GM12878 (cell line): ENCODE measurements around the gene KCNC1. TPM values are rescaled to one million over a fixed set of nuclear protein-coding genes. Genes with fewer than 3 reads are reported as not detected.

Source experiments
- ATAC-seq: fragments of 200-7000 bp; cut with Tn5 transposase; 3 replicates; pipeline ENCODE4 v1.9.1; 2020; ENCODE audit warnings: mild to moderate bottlenecking, moderate library complexity
- BruUV-seq: library from RNA; stranded (reverse); fragments of 400-500 nt; replicated peaks from 2 replicates; lab custom pipeline; 2021; lab: Mats Ljungman, UMichigan
- CTCF ChIA-PET: fragments of 300-600 bp; sonication (Branson Sonifier 250); formaldehyde crosslinking; extraction: SDS; loops from one replicate; lab custom pipeline; 2021; ENCODE audit warnings: inconsistent platforms; lab: Yijun Ruan, JAX
- POLR2A ChIA-PET: fragments of 350-600 bp; formaldehyde crosslinking; extraction: SDS; loops from one replicate; lab custom pipeline; 2021; ENCODE audit warnings: inconsistent platforms; lab: Charles Lee
- RAD21 ChIA-PET: fragments of 300-600 bp; sonication (Branson Sonifier 250); formaldehyde crosslinking; loops from one replicate; lab custom pipeline; 2023; ENCODE audit warnings: antibody characterized with exemption; ENCODE audit not compliant: unreplicated experiment; lab: Charles Lee
- SMC1A ChIA-PET: fragments of 300-600 bp; sonication (Branson Sonifier 250); formaldehyde crosslinking; loops from one replicate; lab custom pipeline; 2023; ENCODE audit not compliant: unreplicated experiment, uncharacterized antibody; lab: Charles Lee
- DNase-seq: peaks from one replicate; pipeline ENCODE4 v3.0.0-alpha.2; 2011; ENCODE audit warnings: low read depth, low spot score
- FAIRE-seq: peaks from 3 replicates; lab custom pipeline; 2011; peaks lifted over from hg19 to GRCh38; lab: Jason Lieb, UNC
- H2AFZ ChIP-seq: 2 replicates; pipeline ENCODE4 v1.6.0; 2011; ENCODE audit warnings: low read depth, low read length, control low read depth; ENCODE audit not compliant: control insufficient read depth
- H3K27ac ChIP-seq: 2 replicates; pipeline ENCODE4 v1.5.1; 2011; ENCODE audit warnings: control low read depth; ENCODE audit not compliant: control insufficient read depth, insufficient read depth
- H3K27me3 ChIP-seq, 2 experiments: replicated peaks in 1 of 2; 2 replicates each; pipeline versions ENCODE4 v1.6.0 to v1.6.1; 2011; ENCODE audit warnings: low read length in 1 of 2; ENCODE audit not compliant: control insufficient read depth in 2 of 2, insufficient read depth in 2 of 2
- H3K36me3 ChIP-seq, 2 experiments: 2 replicates each; pipeline ENCODE4 v1.5.1; 2011; ENCODE audit warnings: low read length in 1 of 2; ENCODE audit not compliant: control insufficient read depth in 2 of 2, insufficient read depth in 2 of 2
- H3K4me1 ChIP-seq: 2 replicates; pipeline ENCODE4 v1.6.1; 2011; ENCODE audit warnings: mild to moderate bottlenecking, low read length, moderate library complexity, mixed read lengths; ENCODE audit not compliant: control insufficient read depth, insufficient read depth
- H3K4me2 ChIP-seq: 2 replicates; pipeline ENCODE4 v1.6.0; 2011; ENCODE audit warnings: control low read depth; ENCODE audit not compliant: control insufficient read depth, insufficient read depth
- H3K4me3 ChIP-seq: fragments of 200-600 bp; sonication (generic); 2 replicates; pipeline ENCODE4 v1.5.1; 2016
- H3K79me2 ChIP-seq: 2 replicates; pipeline ENCODE4 v1.6.0; 2011; ENCODE audit warnings: low read length; ENCODE audit not compliant: control insufficient read depth, insufficient read depth
- H3K9ac ChIP-seq: 2 replicates; pipeline ENCODE4 v1.8.0; 2011; ENCODE audit warnings: low read length, control low read depth, mixed read lengths; ENCODE audit not compliant: control insufficient read depth, insufficient read depth
- H3K9me3 ChIP-seq: replicated peaks from 3 replicates; pipeline ENCODE4 v1.5.1; 2011; ENCODE audit warnings: mild to moderate bottlenecking, low read length; ENCODE audit not compliant: control insufficient read depth, insufficient read depth
- H4K20me1 ChIP-seq: 2 replicates; pipeline ENCODE4 v1.6.0; 2011; ENCODE audit not compliant: control insufficient read depth, insufficient read depth
- CTCF ChIP-seq, 3 experiments: IDR thresholded peaks in 2 of 3; conservative IDR thresholded peaks in 1 of 3; 2 replicates each; pipeline ENCODE4 v1.5.1; 2011; ENCODE audit warnings: low read depth in 3 of 3, low read length in 3 of 3, mild to moderate bottlenecking in 3 of 3, control low read depth in 2 of 3, moderate library complexity in 2 of 3, inconsistent platforms in 1 of 3, mixed read lengths in 1 of 3; ENCODE audit not compliant: control insufficient read depth in 2 of 3, insufficient read depth in 1 of 3; ENCODE audit errors: extremely low read depth in 1 of 3
- EED ChIP-seq: sonication (generic); IDR thresholded peaks from 2 replicates; pipeline ENCODE4 v1.6.1; 2016; ENCODE audit warnings: antibody characterized with exemption, low read depth
- EP300 ChIP-seq, 2 experiments: fragments of 150-350 bp in 1 of 2; IDR thresholded peaks; 2 replicates each; pipeline ENCODE4 v1.6.1; 2011 to 2012; ENCODE audit warnings: low read depth in 2 of 2, low read length in 2 of 2, borderline replicate concordance in 1 of 2, improper control_type of control experiment in 1 of 2, inconsistent platforms in 1 of 2; ENCODE audit not compliant: control insufficient read depth in 1 of 2
- EZH2 ChIP-seq: IDR thresholded peaks from 2 replicates; pipeline ENCODE4 v1.6.1; 2012; ENCODE audit warnings: low read depth, mild to moderate bottlenecking, control low read depth, inconsistent platforms, low read length, borderline replicate concordance; ENCODE audit not compliant: control insufficient read depth
- IRF4 ChIP-seq: IDR thresholded peaks from 2 replicates; pipeline ENCODE4 v1.6.1; 2011; ENCODE audit warnings: low read depth, low read length
- JUNB ChIP-seq: IDR thresholded peaks from 2 replicates; pipeline ENCODE4 v1.6.1; 2016; ENCODE audit warnings: antibody characterized with exemption, mild to moderate bottlenecking
- MAX ChIP-seq: IDR thresholded peaks from 2 replicates; pipeline ENCODE4 v1.6.1; 2012; ENCODE audit warnings: low read depth, low read length, improper control_type of control experiment
- RAD21 ChIP-seq: IDR thresholded peaks from 2 replicates; pipeline ENCODE4 v1.6.1; 2011; ENCODE audit warnings: mild to moderate bottlenecking, low read depth, low read length, moderate library complexity; ENCODE audit not compliant: insufficient read depth
- RB1 ChIP-seq: fragments of 450-650 bp; formaldehyde crosslinking; IDR thresholded peaks from 2 replicates; pipeline ENCODE4 v1.6.1; 2017; ENCODE audit warnings: mild to moderate bottlenecking, borderline replicate concordance
- SMC3 ChIP-seq: IDR thresholded peaks from 2 replicates; pipeline ENCODE4 v1.6.1; 2011; ENCODE audit warnings: low read length, improper control_type of control experiment, borderline replicate concordance
- ZBED1 ChIP-seq: IDR thresholded peaks from 2 replicates; pipeline ENCODE4 v1.6.1; 2016; ENCODE audit warnings: borderline replicate concordance
- WGBS: methylation state at CpG from one replicate; pipeline ENCODE4 v1.1.6; 2016; ENCODE audit warnings: low lambda C conversion rate; ENCODE audit not compliant: insufficient replicate concordance, insufficient coverage; ENCODE audit errors: missing lambda C conversion rate; 5-methylcytosine and 5-hydroxymethylcytosine counted together
- in situ Hi-C: fragments of 300-500 bp; cut with MboI; formaldehyde crosslinking; loops from 9 replicates; pipeline ENCODE4 v1.14.3; 2018; ENCODE audit warnings: mixed read lengths
- intact Hi-C: fragments of 100-400 bp; cut with micrococcal nuclease; formaldehyde crosslinking; loops from one replicate; pipeline ENCODE4 v1.14.2; 2022; ENCODE audit not compliant: unreplicated experiment
- polyA plus RNA-seq, 11 experiments: library from polyadenylated mRNA; depleted of rRNA in 4 of 11; unstranded in 6 of 11; stranded (reverse) in 5 of 11; fragments of >200 nt; fragmentation: Nextera tagmentation in 4 of 11; fragmentation: Illumina TruSeq in 1 of 11; extraction: Ambion mirVana in 4 of 11; extraction: Trizol in 1 of 11; gene quantifications; 1 replicate in 1 of 11; 2 replicates in 10 of 11; pipeline versions ENCODE4 v1.2.1 to v1.2.3, GENCODE V29; 2011 to 2016; ENCODE audit warnings: inconsistent platforms in 2 of 11, missing spikeins in 2 of 11, low read depth in 1 of 11
- total RNA-seq, 4 experiments: library from RNA; depleted of rRNA in 3 of 4; stranded (reverse); fragments of >200 nt in 3 of 4; fragmentation: Illumina TruSeq in 1 of 4; extraction: Trizol in 1 of 4; gene quantifications; 2 replicates each; pipeline versions ENCODE4 v1.2.1 to v1.2.3, GENCODE V29; 2013 to 2021
- TF ChIP-seq, protein P1 (sequence below): fragments of 450-650 bp; IDR thresholded peaks from 2 replicates; pipeline ENCODE4 v1.6.1; 2017; ENCODE audit warnings: mild to moderate bottlenecking
- TF ChIP-seq, protein P2 (sequence below): fragments of 450-650 bp; formaldehyde crosslinking; IDR thresholded peaks from 2 replicates; pipeline ENCODE4 v1.5.0; 2022; ENCODE audit warnings: mild to moderate bottlenecking, missing genetic modification characterization

Gene KCNC1
- total and polyA plus RNA-seq, 10 of the 15 experiments (the other 5 are each of a cell fraction or from before 2014, with no cell fraction given) = 0.27 to 0.34 TPM; not detected in 8

DNA sequence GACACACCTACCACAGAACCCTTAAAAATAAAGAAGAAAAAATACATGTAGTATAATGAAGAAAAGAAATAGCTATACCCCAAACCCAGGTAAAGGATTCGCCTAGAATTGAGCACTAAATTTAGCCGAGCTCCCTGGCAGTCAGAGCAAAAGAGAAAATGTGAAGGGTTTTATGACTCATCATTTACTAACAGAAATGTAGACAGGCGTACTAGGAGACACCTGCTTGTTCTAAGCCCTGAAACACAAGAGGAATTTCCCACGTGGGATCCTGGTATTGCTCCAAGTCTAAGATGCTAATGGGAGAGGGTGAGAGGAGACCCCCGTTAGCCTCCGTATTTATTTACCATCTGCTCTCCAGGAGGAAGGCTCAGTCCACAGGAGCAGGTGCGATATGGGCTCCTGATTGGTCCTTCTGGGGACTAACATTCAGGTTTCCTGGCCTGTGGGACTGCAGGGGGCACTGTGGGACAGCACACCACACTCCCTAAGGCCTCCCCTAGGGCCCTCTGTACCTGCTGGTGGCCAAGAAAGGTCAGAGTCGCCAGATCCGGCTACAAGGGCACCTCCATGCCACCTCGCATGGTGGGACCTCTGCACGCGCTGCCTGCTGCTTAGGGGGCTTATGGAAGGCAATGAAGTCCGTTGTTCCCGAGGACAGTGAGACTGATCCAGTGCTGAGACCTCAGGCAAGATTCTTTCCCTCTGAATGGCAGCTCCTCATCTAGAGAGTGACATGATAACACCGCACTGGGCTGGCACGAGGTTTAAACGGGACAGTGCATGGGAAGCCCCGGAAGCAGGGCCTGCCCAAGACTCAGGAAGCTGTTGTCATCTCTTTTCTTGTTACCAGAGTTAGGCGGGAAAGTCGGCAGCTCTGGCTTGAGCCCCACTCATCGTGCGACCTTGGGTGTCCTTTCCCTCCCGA is 25.8 kb downstream of the KCNC1 start:
- no peaks in the 10 kb centered on the region for H3K4me1 ChIP-seq
- intact Hi-C loops = loop anchor here (1.0 kb wide), 1 partner anchor 218 kb away; no protein-coding TSS in a partner anchor
- no peak overlapping the region for H3K4me3 ChIP-seq
- in situ Hi-C loops = loop anchor here (5.0 kb wide), 1 partner anchor 217 kb away; no protein-coding TSS in a partner anchor
- peak; percentile 12 for DNase-seq
- ChIA-PET POLR2A (no interaction called here), RAD21 (interaction anchor here (1.4 to 2.7 kb wide), 3 partner anchors 29 to 221 kb away, joined by 3 to 12 read pairs (median 10); no protein-coding TSS in a partner anchor), CTCF (interaction anchor here (0.6 to 5.6 kb wide), 8 partner anchors 29 to 850 kb away, joined by 3 to 77 read pairs (median 4); no protein-coding TSS in a partner anchor), SMC1A (interaction anchor here (0.8 to 2.3 kb wide), 4 partner anchors 29 to 221 kb away, joined by 3 to 8 read pairs (median 5); no protein-coding TSS in a partner anchor)
- 45% methylated on average over 22 of the region's 23 CpGs for WGBS
- BruUV-seq = no TSS peak
- H3K9me3 ChIP-seq = no peaks in the 10 kb centered on the region
- no peak overlapping the region for H3K4me2 ChIP-seq
- H3K36me3 ChIP-seq = no peaks in the 10 kb centered on the region
- H3K27ac ChIP-seq = no peak overlapping the region
- peak; percentile 13 for FAIRE-seq
- H2AFZ ChIP-seq = no peak overlapping the region
- H4K20me1 ChIP-seq = no peaks in the 10 kb centered on the region
- no peaks in the 10 kb centered on the region for H3K27me3 ChIP-seq
- peak; percentile 96 for ATAC-seq
- no peaks in the 10 kb centered on the region for H3K79me2 ChIP-seq
- no peak overlapping the region for H3K9ac ChIP-seq
- no peak for TF ChIP-seq ZBED1
- no peak for TF ChIP-seq EP300 (IDR thresholded peaks at IDR 0.05; ENCODE audit: borderline replicate concordance in 1 of 2, control insufficient read depth in 1 of 2, low read depth in 2 of 2, low read length in 2 of 2)
- TF ChIP-seq JUNB = no peak
- no peak for TF ChIP-seq EED
- peak; percentile 57 to 71 (median 65) for TF ChIP-seq CTCF (IDR thresholded peaks at IDR 0.05 in 2 of 3, conservative IDR thresholded peaks at IDR 0.05 in 1 of 3; ENCODE audit: control insufficient read depth in 2 of 3, extremely low read depth in 1 of 3, insufficient read depth in 1 of 3, low read depth in 3 of 3, low read length in 3 of 3)
- TF ChIP-seq MAX = no peak
- TF ChIP-seq, protein P1, sequence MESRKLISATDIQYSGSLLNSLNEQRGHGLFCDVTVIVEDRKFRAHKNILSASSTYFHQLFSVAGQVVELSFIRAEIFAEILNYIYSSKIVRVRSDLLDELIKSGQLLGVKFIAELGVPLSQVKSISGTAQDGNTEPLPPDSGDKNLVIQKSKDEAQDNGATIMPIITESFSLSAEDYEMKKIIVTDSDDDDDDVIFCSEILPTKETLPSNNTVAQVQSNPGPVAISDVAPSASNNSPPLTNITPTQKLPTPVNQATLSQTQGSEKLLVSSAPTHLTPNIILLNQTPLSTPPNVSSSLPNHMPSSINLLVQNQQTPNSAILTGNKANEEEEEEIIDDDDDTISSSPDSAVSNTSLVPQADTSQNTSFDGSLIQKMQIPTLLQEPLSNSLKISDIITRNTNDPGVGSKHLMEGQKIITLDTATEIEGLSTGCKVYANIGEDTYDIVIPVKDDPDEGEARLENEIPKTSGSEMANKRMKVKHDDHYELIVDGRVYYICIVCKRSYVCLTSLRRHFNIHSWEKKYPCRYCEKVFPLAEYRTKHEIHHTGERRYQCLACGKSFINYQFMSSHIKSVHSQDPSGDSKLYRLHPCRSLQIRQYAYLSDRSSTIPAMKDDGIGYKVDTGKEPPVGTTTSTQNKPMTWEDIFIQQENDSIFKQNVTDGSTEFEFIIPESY = no peak
- TF ChIP-seq, protein P2, sequence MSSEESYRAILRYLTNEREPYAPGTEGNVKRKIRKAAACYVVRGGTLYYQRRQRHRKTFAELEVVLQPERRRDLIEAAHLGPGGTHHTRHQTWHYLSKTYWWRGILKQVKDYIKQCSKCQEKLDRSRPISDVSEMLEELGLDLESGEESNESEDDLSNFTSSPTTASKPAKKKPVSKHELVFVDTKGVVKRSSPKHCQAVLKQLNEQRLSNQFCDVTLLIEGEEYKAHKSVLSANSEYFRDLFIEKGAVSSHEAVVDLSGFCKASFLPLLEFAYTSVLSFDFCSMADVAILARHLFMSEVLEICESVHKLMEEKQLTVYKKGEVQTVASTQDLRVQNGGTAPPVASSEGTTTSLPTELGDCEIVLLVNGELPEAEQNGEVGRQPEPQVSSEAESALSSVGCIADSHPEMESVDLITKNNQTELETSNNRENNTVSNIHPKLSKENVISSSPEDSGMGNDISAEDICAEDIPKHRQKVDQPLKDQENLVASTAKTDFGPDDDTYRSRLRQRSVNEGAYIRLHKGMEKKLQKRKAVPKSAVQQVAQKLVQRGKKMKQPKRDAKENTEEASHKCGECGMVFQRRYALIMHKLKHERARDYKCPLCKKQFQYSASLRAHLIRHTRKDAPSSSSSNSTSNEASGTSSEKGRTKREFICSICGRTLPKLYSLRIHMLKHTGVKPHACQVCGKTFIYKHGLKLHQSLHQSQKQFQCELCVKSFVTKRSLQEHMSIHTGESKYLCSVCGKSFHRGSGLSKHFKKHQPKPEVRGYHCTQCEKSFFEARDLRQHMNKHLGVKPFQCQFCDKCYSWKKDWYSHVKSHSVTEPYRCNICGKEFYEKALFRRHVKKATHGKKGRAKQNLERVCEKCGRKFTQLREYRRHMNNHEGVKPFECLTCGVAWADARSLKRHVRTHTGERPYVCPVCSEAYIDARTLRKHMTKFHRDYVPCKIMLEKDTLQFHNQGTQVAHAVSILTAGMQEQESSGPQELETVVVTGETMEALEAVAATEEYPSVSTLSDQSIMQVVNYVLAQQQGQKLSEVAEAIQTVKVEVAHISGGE = no peak
- 0 out of 2 replicates have a peak, but pooled peaks have one; percentile 27 for TF ChIP-seq RB1
- no peak for TF ChIP-seq IRF4
- peak; percentile 55; the same call in 1 of the 2 replicates for TF ChIP-seq SMC3
- no peak for TF ChIP-seq EZH2
- peak; percentile 63 for TF ChIP-seq RAD21
